ENCODE measurements around the gene TEKT3.

TEKT3 gene

GRCh38 chr17:15349119-15349518, 7.7 kb upstream of the TEKT3 start:
- DNase-seq (ENCODE audit: low read depth in 3 of 3): no peak

GRCh38 chr17:15348021-15348420, 6.6 kb upstream of the TEKT3 start:
- no peak for DNase-seq (ENCODE audit: low read depth in 3 of 3)

DNA sequence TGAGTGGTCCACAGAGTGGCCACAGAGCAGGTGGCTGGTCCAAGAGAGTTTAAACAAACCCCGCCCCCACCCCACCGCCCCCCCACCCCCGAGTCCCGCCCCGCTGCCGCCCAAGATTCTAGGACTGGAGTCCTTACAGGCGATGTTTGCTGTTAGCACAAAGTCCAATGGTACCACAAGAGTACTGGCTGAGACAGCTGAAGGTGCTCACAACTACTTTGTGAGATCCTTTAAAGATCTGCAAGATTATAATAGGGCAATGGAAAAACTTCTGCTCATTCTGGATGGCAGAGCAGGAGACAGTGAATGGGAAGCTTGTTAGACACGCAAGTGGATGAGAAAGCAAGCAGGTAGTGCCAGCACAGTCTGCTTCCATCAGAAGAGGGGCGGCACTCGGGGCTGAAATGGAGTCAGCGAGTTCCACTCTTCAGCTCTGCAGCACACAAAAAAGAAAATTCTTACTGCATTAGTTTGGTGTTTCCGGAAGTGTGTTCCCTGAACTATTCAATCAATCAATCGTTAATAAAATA, 4.7 kb upstream of the TEKT3 start:
- DNase-seq (ENCODE audit: low read depth in 3 of 3): no peak

GRCh38 chr17:15343749-15344148, 2.4 kb upstream of the TEKT3 start:
- no peak for DNase-seq (ENCODE audit: low read depth in 3 of 3)

DNA sequence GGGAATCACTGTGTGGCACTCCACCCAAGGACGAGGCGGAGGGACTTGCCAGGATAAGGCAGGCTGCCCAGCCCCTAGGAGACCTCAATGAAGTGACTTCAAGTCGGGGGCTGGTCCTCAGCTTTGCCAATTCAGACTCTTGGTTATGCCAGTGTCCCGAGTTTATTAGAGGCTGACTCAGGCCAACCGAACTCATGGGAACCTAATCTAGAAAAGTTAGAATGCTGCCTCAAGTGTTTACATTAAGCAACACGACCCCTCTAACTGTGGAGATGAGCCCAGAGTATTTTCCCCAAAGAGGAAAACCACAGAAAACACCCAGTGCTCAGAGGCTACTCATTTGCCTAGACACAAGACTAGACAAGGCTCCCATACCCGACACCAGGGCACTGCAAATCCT, 1.1 kb upstream of the TEKT3 start:
- no peak for DNase-seq (ENCODE audit: low read depth in 3 of 3)

- no peak for DNase-seq (ENCODE audit: low read depth in 3 of 3)
Measured at GRCh38 chr17:15341966-15342365, 569 bp upstream of the TEKT3 start.

- DNase-seq (ENCODE audit: low read depth in 3 of 3): no peak
Measured at GRCh38 chr17:15340966-15341365, 431 bp downstream of the TEKT3 start.

- no peak for DNase-seq (ENCODE audit: low read depth in 3 of 3)
Measured at GRCh38 chr17:15335446-15335845, 6.0 kb downstream of the TEKT3 start.

DNA sequence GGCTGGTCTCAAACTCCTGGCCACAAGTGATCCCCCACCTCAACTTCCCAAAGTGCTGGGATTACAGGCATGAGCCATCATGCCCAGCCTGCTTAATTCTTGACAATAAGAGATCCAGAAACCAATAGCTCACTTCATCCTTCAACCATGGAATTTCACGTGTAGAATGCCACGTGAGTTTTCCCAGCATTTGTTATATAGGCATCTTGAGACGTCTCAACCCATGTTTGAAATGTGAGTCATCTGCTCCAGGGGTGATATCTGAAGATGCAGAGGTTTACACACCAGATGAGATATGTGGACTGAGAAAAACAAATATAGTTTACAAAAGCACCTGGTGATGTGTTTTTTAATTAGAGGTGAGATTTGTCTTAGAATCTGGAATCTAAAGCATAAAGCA, 7.1 kb downstream of the TEKT3 start:
- no peak for DNase-seq (ENCODE audit: low read depth in 3 of 3)

GRCh38 chr17:15332338-15332737, 9.1 kb downstream of the TEKT3 start:
- DNase-seq (ENCODE audit: low read depth in 3 of 3): no peak

DNA sequence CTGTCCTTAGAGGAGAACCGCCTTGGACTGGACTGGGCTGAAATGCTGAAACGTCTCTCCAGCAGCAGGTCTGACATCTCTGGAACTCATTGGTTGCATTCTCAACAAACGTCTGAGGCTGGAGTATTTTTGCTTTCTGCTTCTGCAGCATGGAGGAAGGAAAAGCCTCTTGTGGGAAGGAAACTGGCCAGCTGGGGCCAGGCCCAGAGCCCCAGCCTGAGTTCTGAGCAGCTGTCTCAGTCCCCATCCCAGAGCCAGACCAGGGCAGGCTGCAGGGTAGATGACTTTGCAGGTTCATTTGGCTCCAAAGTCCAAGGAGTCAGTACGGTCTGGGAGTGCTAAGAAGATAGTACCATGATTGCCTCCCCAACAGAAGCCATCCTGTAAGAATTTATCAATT, 18.3 kb downstream of the TEKT3 start:
- DNase-seq (ENCODE audit: low read depth in 3 of 3): no peak

DNA sequence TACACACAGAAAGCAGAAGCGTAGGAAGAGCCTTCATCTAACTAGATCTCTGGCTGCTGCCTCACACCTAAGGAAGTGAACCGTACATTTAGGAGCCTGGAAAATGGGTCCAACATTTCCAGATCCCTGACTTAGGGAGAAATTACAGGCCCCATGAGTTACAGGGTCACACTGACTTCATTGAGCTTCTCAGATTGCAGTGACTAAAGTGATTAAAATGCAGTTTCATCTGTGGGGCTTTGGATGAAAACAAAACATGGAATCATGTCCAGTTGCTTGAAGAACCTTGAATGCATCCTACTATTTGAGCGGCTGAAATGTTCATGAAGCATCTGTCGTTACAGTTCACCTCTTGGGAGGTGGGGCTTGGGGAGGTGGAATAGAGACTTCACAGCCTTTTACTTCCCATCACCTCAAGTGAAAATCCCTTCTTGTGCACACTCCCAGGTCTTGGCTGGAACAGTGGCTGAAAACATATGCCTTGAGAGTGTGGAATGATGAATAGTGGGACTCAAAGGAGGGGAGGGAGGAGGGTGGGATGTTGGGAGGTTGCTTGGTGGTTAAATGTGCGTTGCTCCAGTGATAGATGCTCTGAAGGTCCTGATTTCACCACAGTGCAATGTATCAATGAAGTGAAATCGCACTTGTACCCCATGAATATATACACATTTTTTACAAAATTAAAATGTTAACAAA, 19.7 kb downstream of the TEKT3 start:
- DNase-seq (ENCODE audit: low read depth in 3 of 3): no peak

DNA sequence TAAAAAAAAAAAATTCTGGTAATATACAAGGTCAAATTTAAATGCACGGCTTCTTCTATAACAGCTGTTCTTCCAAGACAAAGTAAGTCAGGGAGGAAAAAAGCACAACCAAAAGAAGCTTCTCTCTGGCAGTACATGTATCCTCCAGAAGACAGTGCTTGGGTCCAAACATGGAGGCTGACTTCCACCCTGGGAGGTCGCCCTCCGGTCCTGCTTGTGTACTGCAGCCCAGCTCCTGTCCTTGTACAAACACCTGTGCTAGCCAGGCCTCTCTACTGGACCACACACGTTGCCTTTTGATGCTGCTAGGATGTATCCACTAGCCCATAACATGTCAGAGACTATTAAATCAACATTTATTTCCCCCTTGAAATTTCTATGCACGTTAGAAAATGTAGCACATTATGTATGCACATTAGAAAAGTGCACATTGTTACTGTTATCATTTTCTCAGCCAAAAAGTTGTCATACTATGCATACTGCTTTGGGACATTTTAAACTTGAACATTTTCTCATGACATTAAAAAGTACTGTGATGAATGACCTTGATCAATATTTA, 21.9 kb downstream of the TEKT3 start:
- DNase-seq (ENCODE audit: low read depth in 3 of 3): no peak

DNA sequence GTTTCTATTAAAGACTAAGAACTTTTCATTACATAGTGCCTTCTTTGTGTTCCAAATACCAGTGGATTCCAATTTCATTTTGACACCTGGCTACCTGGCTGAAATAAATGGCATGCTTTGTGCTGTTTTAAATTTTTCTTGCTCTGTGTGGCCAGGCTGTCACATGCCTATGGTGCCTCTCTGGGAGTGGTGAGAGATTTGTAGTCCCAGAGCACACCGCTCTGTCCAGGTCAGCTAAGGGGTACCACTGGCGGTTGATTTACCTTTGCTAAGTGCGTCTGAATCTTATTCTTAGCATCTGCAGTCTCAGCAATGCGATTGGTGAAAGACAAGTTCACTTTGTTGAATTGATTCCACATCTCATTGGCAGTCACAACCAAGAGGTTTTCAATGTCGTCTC, 29.4 kb downstream of the TEKT3 start:
- no peak for DNase-seq (ENCODE audit: low read depth in 3 of 3)

- no peak for DNase-seq (ENCODE audit: low read depth in 3 of 3)
Measured at GRCh38 chr17:15309793-15310192, 31.6 kb downstream of the TEKT3 start.

DNA sequence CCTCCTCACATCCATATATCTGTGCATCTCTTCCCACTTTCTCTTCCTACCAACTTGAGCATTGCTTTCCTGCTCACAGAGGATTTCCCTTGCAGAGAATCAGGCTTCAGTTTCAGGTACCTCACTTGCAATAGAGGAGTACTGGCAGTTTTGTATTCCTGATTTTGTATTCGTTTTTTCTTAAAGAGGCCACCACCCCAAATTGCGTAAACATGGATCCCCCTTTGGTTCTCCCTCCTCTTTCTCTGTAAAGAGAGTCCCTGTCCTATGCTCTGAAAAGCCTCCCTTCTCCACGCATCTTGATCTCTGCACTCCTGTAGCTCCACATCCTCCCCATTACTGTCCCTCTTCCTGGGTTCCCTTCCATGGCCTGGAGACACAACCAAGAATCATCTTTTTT, 32.2 kb downstream of the TEKT3 start:
- DNase-seq (ENCODE audit: low read depth in 3 of 3): no peak

- DNase-seq (ENCODE audit: low read depth in 3 of 3): no peak
Measured at GRCh38 chr17:15308758-15309157, 32.6 kb downstream of the TEKT3 start.

GRCh38 chr17:15307710-15308111, 33.7 kb downstream of the TEKT3 start:
- DNase-seq (ENCODE audit: low read depth in 3 of 3): no peak

GRCh38 chr17:15303851-15304250, 37.5 kb downstream of the TEKT3 start:
- DNase-seq (ENCODE audit: low read depth in 3 of 3): no peak

- no peak for DNase-seq (ENCODE audit: low read depth in 3 of 3)
Measured at GRCh38 chr17:15303268-15303667, 38.1 kb downstream of the TEKT3 start.

- DNase-seq (ENCODE audit: low read depth in 3 of 3): no peak
Measured at GRCh38 chr17:15301845-15302244, 39.6 kb downstream of the TEKT3 start.

DNA sequence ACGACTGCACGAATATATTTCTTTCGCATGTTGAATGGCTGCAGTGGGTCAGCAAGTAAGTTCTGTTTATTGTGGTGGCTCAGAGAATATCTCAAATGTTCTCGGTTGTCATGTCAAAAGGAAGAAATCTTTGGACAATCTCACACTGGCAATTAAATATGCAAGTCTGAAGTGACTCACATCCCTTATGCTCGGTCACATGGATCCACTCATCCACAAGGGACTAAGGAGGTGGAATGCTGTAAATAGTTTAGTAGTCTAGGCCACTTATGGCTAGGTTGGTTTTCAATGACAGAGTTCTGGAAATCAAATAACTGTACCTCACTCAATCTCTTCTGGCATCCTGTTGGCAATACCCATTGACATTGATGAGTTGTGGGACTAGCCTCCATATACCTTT, 43.2 kb downstream of the TEKT3 start:
- no peak for DNase-seq (ENCODE audit: low read depth in 3 of 3)

GRCh38 chr17:15293558-15293957, 47.8 kb downstream of the TEKT3 start:
- no peak for DNase-seq (ENCODE audit: low read depth in 3 of 3)

All from stimulated activated CD4-positive, alpha-beta T cell treated with anti-CD3 and anti-CD28 coated beads, TNF-alpha, amount 100 ng/mL, for 48 hours (primary cell).